Fibroblast of the conjunctiva (primary cell): ENCODE measurements around the gene ANKS4B.
"Not testable (repeated sequence)": the region's sequence is repeated elsewhere in the genome, so short reads cannot be mapped to it uniquely, and the experiment has no call there.

Experiments
- DNase-seq: peaks from one replicate; pipeline ENCODE4 v3.0.0-alpha.2; 2010; ENCODE audit warnings: low read depth

ANKS4B gene

GRCh38 chr16:21262779-21263639 lies 29.5 kb downstream of the ANKS4B start:
- no peak for DNase-seq

GRCh38 chr16:21263640-21264570 lies 30.4 kb downstream of the ANKS4B start:
- DNase-seq = peak; percentile 30

GRCh38 chr16:21264571-21265036 lies 31.1 kb downstream of the ANKS4B start:
- no peak for DNase-seq

- no peak for DNase-seq
These were observed 31.8 kb downstream of the ANKS4B start for GRCh38 chr16:21265104-21265837.

GRCh38 chr16:21267298-21267697 lies 33.8 kb downstream of the ANKS4B start:
- no peak for DNase-seq

- DNase-seq = no peak
These were observed 34.7 kb downstream of the ANKS4B start for GRCh38 chr16:21268236-21268635.

- DNase-seq = no peak
These were observed 38.8 kb downstream of the ANKS4B start for GRCh38 chr16:21272253-21272652.

GRCh38 chr16:21272763-21273162 lies 39.3 kb downstream of the ANKS4B start:
- not testable (repeated sequence) for DNase-seq

GRCh38 chr16:21274172-21274726 lies 40.8 kb downstream of the ANKS4B start:
- DNase-seq = no peak

GRCh38 chr16:21275529-21275928 lies 42.0 kb downstream of the ANKS4B start:
- no peak for DNase-seq

- DNase-seq = no peak
These were observed 42.6 kb downstream of the ANKS4B start for GRCh38 chr16:21276090-21276489.

- DNase-seq = no peak
These were observed 43.8 kb downstream of the ANKS4B start for GRCh38 chr16:21277045-21277926.

- DNase-seq = no peak
These were observed 44.6 kb downstream of the ANKS4B start, which contains the start of gene CRYM for GRCh38 chr16:21277927-21278706. TSS of gene CRYM (minus strand) at chr16:21278290. CDS start at chr16:21278251, 39 bp downstream.

GRCh38 chr16:21279501-21279900 lies 46.0 kb downstream of the ANKS4B start:
- no peak for DNase-seq

- DNase-seq = no peak
These were observed 48.3 kb downstream of the ANKS4B start for GRCh38 chr16:21281698-21282389.

GRCh38 chr16:21283521-21284289 lies 50.2 kb downstream of the ANKS4B start:
- DNase-seq = no peak

GRCh38 chr16:21284414-21284813 lies 50.9 kb downstream of the ANKS4B start:
- no peak for DNase-seq

GRCh38 chr16:21285314-21285713 lies 51.8 kb downstream of the ANKS4B start:
- DNase-seq = no peak
